Ectodermal cell (in vitro differentiated cells): Measurements from ENCODE around the gene DESI2.

Source experiments
- H3K27ac ChIP-seq: 2 replicates; pipeline ENCODE4 v1.7.0; 2013; ENCODE audit warnings: mild to moderate bottlenecking, low read depth, low read length; ENCODE audit not compliant: insufficient read depth, poor library complexity, severe bottlenecking
- H3K27me3 ChIP-seq: 2 replicates; pipeline ENCODE4 v1.7.0; 2013; ENCODE audit warnings: mild to moderate bottlenecking, low read length; ENCODE audit not compliant: insufficient read depth, control insufficient read depth, poor library complexity, severe bottlenecking
- H3K36me3 ChIP-seq: one replicate; pipeline ENCODE4 v1.7.0; 2013; ENCODE audit warnings: low read length; ENCODE audit not compliant: control insufficient read depth, insufficient read depth
- H3K4me1 ChIP-seq: one replicate; pipeline ENCODE4 v1.7.0; 2013; ENCODE audit warnings: low read length; ENCODE audit not compliant: control insufficient read depth, insufficient read depth
- H3K4me3 ChIP-seq: 2 replicates; pipeline ENCODE4 v1.7.0; 2013; ENCODE audit warnings: low read depth, low read length, control low read depth; ENCODE audit not compliant: insufficient read depth
- H3K9me3 ChIP-seq: 2 replicates; pipeline ENCODE4 v1.7.0; 2013; ENCODE audit warnings: mild to moderate bottlenecking, low read length, moderate library complexity; ENCODE audit not compliant: control insufficient read depth
- WGBS, 2 experiments: methylation state at CpG; one replicate each; pipeline ENCODE4 v1.1.7; 2013; ENCODE audit warnings: missing lambda C conversion rate in 2 of 2; 5-methylcytosine and 5-hydroxymethylcytosine counted together

The DESI2 gene

DNA sequence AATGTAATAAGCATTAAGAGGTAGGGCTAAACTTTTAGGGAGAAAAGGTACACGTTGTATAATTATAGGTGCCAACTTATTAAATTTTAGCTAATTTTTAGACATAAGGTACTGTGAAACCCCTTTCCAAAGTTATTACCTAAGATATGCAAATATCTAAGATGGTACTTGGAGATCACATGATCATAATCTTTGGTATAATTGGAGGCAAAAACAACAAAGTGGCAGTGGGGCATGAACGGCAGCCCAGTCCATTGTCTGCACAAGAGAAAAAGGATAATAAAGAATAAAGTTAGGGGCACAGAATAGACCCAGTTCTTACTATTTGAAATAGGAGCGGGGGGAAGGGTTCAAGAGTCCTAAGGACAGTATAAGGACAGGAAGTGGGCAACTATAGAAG lies 51.2 kb downstream of the DESI2 start:
- Histone ChIP-seq H3K27me3 (no peaks in the 10 kb centered on the region), H3K27ac (no peak overlapping the region), H3K4me3 (no peak overlapping the region), H3K36me3 (peaks cover 18% of the 10 kb centered on the region), H3K9me3 (no peaks in the 10 kb centered on the region), H3K4me1 (no peaks in the 10 kb centered on the region)
- WGBS, 2 experiments, result 67 to 76% methylated on average over 2 to 3 of the region's 3 CpGs

DNA sequence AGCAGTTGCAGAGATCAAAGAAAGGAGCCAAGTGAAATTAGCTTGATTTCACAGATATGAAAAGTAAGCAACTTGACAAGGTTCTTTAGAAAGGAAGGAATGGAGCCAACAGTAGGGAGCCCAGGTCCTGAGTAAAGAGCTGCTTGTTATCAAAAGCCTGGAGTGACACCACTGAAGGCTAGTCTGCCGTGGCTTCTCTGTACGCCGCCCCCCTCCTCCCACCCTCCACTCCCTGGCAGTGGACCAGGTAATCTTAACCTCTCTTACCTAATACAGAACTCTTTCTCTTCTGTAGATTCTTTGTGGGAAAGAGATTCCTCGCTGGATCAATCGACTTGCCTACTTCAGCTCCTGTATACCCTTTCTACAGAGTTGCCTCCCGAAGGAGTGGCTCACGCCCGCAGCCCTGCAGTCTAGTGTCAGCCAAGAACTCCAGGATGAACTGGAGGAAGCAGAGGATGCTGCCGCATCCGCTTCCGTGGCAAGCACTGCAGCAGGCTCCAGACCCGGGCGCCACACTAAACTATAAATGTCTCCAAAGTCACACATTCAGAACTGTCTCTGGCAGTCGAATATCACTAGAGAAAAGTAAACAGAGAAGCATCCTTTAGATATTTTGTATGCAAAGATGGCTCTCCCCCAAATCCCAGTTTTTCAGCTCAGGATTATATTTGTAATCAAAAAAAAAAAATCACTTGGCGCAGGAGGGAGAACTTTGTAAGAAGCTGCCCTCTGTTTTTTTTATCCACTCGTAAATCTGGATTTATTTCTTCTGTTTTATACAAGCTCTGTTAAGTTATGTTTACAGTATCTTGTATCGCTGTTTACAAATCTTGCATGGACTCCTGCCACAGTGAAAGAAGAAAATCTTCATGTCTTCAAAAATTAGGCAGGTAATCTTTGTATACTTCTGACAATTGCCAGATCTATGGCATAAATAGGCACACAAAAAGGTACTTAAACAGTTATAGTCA lies 52.6 kb downstream of the DESI2 start:
- Histone ChIP-seq H3K27ac (no peak overlapping the region), H3K4me3 (no peak overlapping the region), H3K4me1 (no peaks in the 10 kb centered on the region), H3K27me3 (no peaks in the 10 kb centered on the region), H3K36me3 (peaks cover 10% of the 10 kb centered on the region), H3K9me3 (no peaks in the 10 kb centered on the region)
- 90 to 91% methylated on average over 15 to 17 of the region's 17 CpGs for WGBS, 2 experiments

DNA sequence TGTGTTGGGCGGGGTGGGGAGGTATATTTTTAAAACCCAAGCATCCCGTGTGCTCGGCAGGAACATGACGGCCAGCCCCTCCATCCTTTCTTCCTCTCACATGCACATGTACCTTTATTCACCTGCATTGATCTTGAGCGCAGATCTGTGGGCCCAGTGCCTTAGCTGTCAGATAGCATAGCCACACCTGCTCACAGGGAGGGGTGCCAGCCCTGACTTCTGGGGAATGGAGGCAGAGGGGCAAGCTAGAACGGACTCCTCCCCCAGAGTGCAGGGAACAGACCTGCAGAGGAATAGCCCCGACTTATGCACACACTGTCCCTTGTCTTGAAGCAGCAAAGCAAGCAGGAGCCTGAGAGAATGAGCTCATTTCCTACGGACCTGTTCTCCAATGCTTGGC lies 56.1 kb downstream of the DESI2 start:
- 91 to 97% methylated on average over 7 to 8 of the region's 8 CpGs for WGBS, 2 experiments
- H3K4me3 ChIP-seq, result no peak overlapping the region
- no peak overlapping the region for H3K27ac ChIP-seq
- no peaks in the 10 kb centered on the region for H3K27me3 ChIP-seq
- no peaks in the 10 kb centered on the region for H3K4me1 ChIP-seq
- H3K36me3 ChIP-seq, result peaks cover 6% of the 10 kb centered on the region
- no peaks in the 10 kb centered on the region for H3K9me3 ChIP-seq

DNA sequence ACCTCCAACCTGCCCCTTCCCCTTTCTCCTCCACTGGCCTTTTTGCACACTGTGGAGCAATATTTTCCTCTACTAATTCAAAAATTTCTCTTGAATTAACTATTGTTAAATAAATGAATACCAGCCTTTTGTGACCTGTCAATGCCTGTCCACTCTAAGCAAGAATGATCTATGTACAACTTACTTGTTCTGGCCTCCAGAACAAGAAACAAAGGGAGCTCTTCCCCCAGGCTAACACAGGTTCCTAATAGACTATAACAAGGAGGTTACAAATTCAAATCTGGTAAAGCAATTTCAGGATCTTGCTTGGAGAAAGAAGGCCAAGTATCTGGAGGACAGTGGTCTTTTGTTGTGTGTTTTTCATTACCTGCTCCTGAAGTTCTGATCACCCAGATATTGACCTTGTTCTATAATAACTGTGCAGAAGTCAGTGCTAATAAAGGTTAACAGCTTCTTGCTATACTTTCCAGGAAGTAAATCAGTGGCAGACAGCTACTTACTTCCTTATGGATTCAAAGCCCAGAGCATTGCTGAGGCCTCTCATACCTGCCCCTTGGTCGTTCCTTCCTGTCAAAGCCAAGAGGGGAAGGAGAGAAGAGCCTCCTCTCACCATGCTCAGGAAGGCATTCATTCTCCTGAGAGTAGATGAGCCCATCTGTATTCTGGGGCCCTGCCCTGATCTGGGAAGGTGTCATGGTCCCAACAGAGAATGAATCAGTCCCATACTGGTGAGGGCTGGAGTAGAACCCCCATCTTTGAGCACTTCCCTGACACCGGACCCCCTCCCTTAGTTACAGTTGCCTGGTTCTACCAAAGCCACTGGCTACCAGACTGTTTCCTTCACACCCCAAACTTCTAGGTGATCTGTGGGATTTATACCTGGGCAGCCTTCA lies 56.8 kb downstream of the DESI2 start:
- Histone ChIP-seq H3K4me3 (no peak overlapping the region), H3K27ac (no peak overlapping the region), H3K36me3 (peaks cover 6% of the 10 kb centered on the region), H3K27me3 (no peaks in the 10 kb centered on the region), H3K4me1 (no peaks in the 10 kb centered on the region), H3K9me3 (no peaks in the 10 kb centered on the region)
- 51 to 86% methylated on average over 1 to 2 of the region's 2 CpGs for WGBS, 2 experiments

DNA sequence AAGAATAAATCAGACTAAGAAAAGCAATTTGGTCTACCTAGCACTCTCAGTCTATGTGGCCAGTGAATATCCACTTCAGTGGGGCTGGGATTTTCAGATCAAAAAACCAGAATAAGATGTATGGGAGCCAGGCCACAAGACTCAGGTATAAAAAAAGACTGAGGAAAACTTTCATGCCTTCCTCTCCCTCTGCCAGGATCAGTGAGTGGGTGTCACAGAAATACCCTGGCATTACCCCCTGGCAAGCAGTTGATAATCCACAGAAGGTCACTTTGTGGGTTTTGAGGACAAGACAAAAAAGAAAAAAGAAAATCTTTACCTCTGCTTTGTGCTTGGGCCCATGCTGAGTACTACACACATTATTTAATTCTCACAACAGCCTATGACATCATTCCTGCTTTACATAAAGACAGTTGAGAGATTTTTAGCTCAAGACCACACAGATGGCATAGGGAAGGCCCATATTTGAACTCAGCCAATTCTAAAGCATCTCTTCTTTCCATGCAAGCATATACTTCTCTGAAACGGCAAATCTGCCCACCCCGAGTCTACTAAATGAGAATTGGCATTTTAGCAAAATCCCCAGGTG lies 57.6 kb downstream of the DESI2 start:
- Histone ChIP-seq H3K36me3 (peaks cover 6% of the 10 kb centered on the region), H3K27ac (no peak overlapping the region), H3K27me3 (no peaks in the 10 kb centered on the region), H3K4me3 (no peak overlapping the region), H3K4me1 (no peaks in the 10 kb centered on the region), H3K9me3 (no peaks in the 10 kb centered on the region)
- WGBS, 2 experiments, result 93 to 100% methylated on average over 2 of the region's 2 CpGs

DNA sequence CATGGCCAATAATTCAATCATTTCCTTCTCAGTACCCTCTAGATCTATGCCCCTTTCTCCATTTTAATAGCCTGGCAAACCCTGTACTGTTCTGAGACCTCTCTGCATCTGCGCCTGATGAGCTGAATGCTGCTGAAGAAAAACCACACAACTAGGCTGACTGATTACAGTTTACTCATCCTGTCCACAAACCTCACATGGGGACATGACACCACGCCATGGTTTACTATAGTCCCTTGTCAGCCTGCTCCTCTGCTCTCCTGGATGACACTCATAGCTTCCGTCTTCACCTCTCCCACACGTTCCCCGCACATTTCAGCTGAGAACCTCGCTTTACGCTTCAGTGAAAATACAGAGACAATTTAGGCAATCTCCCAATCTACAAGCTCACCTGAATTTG lies 59.7 kb downstream of the DESI2 start:
- no peaks in the 10 kb centered on the region for H3K36me3 ChIP-seq
- H3K9me3 ChIP-seq, result no peaks in the 10 kb centered on the region
- 93 to 98% methylated on average over 7 of the region's 7 CpGs for WGBS, 2 experiments
- H3K4me1 ChIP-seq, result no peaks in the 10 kb centered on the region
- H3K27me3 ChIP-seq, result no peaks in the 10 kb centered on the region
- no peak overlapping the region for H3K27ac ChIP-seq
- no peak overlapping the region for H3K4me3 ChIP-seq

DNA sequence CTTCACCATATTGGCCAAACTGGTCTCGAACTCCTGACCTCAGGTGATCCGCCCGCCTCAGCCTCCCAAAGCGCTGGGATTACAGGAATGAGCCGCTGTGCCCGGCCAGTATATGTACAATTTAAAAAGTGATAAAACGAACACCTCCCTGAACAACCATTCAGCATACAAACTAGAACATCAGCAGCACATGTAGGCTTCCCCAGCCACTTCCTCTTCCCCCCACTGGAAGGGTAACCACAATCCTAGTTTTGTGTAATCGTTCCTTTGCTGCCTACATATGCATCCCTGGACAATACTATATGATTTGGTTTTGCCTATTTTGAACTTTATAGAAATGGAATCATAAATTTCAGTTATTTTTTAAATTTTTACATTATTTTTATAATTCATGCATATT lies 60.4 kb downstream of the DESI2 start:
- Histone ChIP-seq H3K9me3 (no peaks in the 10 kb centered on the region), H3K4me3 (no peak overlapping the region), H3K27me3 (no peaks in the 10 kb centered on the region), H3K4me1 (no peaks in the 10 kb centered on the region), H3K27ac (no peak overlapping the region), H3K36me3 (no peaks in the 10 kb centered on the region)
- 94 to 97% methylated on average over 7 to 8 of the region's 8 CpGs for WGBS, 2 experiments

DNA sequence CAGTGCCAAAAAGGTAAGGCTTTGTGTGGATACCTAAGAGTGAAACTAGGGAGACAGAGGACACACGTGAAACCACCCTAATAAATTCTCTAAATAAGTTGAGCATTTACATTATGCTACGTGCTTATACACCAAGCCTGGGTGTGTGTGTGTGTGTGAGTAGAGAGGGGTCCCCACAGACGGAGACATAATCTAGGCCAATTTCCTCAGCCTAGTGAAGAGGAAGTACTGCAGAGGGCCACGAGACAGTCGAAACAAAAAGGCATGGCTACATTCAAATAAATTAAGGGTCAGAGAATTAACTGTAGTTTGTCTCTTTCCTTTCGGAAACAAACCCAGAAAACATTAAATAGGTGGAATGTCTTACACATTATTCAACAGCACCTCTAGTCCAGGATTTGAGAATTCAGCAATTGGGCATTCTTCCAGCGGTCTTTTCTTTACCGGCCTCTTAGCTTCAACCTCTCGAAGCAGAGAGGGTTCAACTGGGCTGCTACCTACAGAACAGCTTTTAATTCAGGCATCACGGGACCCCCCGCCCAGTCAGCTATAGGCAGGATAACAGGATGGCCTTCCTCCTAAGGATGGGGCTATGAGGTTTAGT lies 75.0 kb downstream of the DESI2 start:
- H3K9me3 ChIP-seq, result no peaks in the 10 kb centered on the region
- no peak overlapping the region for H3K4me3 ChIP-seq
- H3K27me3 ChIP-seq, result no peaks in the 10 kb centered on the region
- no peak overlapping the region for H3K27ac ChIP-seq
- H3K4me1 ChIP-seq, result no peaks in the 10 kb centered on the region
- H3K36me3 ChIP-seq, result no peaks in the 10 kb centered on the region
- WGBS, 2 experiments, result 92 to 96% methylated on average over 9 to 11 of the region's 11 CpGs

DNA sequence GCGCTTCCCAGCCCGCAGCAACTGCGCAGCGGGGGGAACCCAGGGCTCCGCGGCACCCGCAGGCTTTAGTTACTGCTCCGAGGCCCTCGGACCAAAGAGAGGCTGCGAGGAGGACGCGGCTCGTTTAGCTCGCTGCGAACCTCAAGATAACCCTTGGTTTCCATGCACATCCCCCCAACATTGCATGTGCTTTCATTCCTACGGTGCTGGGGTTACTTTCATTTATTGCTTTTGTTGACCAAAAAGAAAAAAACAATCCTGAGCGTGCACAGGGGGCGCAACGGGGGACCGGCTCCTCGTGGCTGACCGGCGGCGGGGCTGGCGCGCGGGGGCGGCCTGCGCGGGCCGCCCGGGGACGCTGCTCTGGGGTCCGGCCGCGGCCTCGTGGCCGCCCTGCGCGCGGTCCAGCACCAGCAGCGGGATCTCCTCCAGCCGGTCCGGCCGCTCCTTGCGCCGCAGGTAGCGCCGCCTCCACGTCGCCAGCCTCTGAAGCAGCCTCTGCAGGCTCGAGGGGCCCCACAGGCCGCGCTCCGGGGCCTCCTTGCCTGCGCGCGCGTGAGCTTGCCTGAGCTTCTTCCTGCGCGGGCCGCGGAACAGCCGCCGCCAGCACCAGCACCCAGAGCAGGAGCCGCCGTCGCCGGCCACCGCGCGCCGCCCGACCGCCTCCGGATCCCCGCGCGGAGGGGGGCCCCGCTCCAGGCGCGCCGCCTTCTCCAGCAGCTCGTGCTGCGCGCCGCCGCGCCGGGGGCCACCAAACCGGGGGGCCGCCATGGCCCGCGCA lies 77.4 kb downstream of the DESI2 start:
- Histone ChIP-seq H3K36me3 (no peaks in the 10 kb centered on the region), H3K27me3 (no peaks in the 10 kb centered on the region), H3K4me3 (peak overlapping the region; percentile 22), H3K9me3 (no peaks in the 10 kb centered on the region), H3K27ac (peak overlapping the region; percentile 81), H3K4me1 (no peaks in the 10 kb centered on the region)
- 1% methylated on average over 94 of the region's 94 CpGs for WGBS, 2 experiments
